H1 (cell line): ENCODE data around the gene CLDN2. TPM values are rescaled to one million over a fixed set of nuclear protein-coding genes. Genes with fewer than 3 reads are reported as not detected.

Experiments used
- CTCF ChIA-PET: fragments of 300-600 bp; sonication (Branson Sonifier 250); formaldehyde crosslinking; loops from one replicate; lab custom pipeline; 2021; ENCODE audit not compliant: partially characterized antibody; lab: Charles Lee
- POLR2A ChIA-PET: fragments of 300-600 bp; sonication (Branson Sonifier 250); formaldehyde crosslinking; loops from one replicate; lab custom pipeline; 2021; ENCODE audit warnings: inconsistent platforms; ENCODE audit not compliant: partially characterized antibody; lab: Charles Lee
- DNase-seq, 2 experiments: peaks; one replicate each; pipeline versions ENCODE4 v3.0.0 to v3.0.0-alpha.2; 2010 to 2022; ENCODE audit warnings: low spot score in 2 of 2, low read depth in 1 of 2, mixed read lengths in 1 of 2
- FAIRE-seq: peaks from 2 replicates; lab custom pipeline; 2011; peaks lifted over from hg19 to GRCh38; lab: Jason Lieb, UNC
- H2AFZ ChIP-seq: 2 replicates; pipeline ENCODE4 v1.8.1; 2012; ENCODE audit warnings: low read length, inconsistent platforms
- H2AK5ac ChIP-seq: 2 replicates; pipeline ENCODE4 v1.6.1; 2013; ENCODE audit warnings: low read depth, low read length
- H2BK120ac ChIP-seq: replicated peaks from 2 replicates; pipeline ENCODE3; 2013; ENCODE audit warnings: low read depth, low read length, inconsistent platforms
- H2BK12ac ChIP-seq: 2 replicates; pipeline ENCODE4 v1.6.1; 2013; ENCODE audit warnings: low read depth, low read length
- H2BK15ac ChIP-seq: 2 replicates; pipeline ENCODE4 v1.6.1; 2013; ENCODE audit warnings: low read length
- H2BK20ac ChIP-seq: 2 replicates; pipeline ENCODE4 v1.6.1; 2013; ENCODE audit warnings: low read length
- H2BK5ac ChIP-seq: 2 replicates; pipeline ENCODE4 v1.6.1; 2013; ENCODE audit warnings: low read depth, low read length
- H3K14ac ChIP-seq: 2 replicates; pipeline ENCODE4 v1.6.1; 2013; ENCODE audit warnings: inconsistent platforms; ENCODE audit not compliant: insufficient read length
- H3K18ac ChIP-seq: 2 replicates; pipeline ENCODE4 v1.6.1; 2013; ENCODE audit warnings: low read length; ENCODE audit errors: extremely low read depth
- H3K23ac ChIP-seq: 2 replicates; pipeline ENCODE4 v1.6.1; 2013; ENCODE audit warnings: inconsistent platforms; ENCODE audit not compliant: insufficient read length
- H3K23me2 ChIP-seq: 2 replicates; pipeline ENCODE4 v1.6.1; 2013; ENCODE audit warnings: low read depth, low read length
- H3K27ac ChIP-seq: 2 replicates; pipeline ENCODE4 v1.6.1; 2011; ENCODE audit warnings: low read depth, low read length, inconsistent platforms
- H3K27me3 ChIP-seq, 4 experiments: replicated peaks in 1 of 4; 1 replicate in 1 of 4; 2 replicates in 3 of 4; pipeline versions ENCODE4 v1.6.1 to v1.8.1; 2011 to 2013; ENCODE audit warnings: low read length in 3 of 4, mild to moderate bottlenecking in 3 of 4, inconsistent platforms in 2 of 4, mixed read lengths in 2 of 4, moderate library complexity in 1 of 4; ENCODE audit not compliant: control insufficient read depth in 3 of 4, insufficient read depth in 3 of 4; ENCODE audit errors: extremely low read depth in 1 of 4
- H3K36me3 ChIP-seq, 4 experiments: 2 replicates each; pipeline versions ENCODE4 v1.6.1 to v1.8.1; 2011 to 2013; ENCODE audit warnings: mild to moderate bottlenecking in 4 of 4, low read length in 3 of 4, moderate library complexity in 2 of 4, control low read depth in 1 of 4, inconsistent platforms in 1 of 4; ENCODE audit not compliant: insufficient read depth in 4 of 4, control insufficient read depth in 2 of 4
- H3K4ac ChIP-seq: replicated peaks from 2 replicates; pipeline ENCODE3; 2013; ENCODE audit warnings: low read length, low read depth, mixed read lengths, inconsistent platforms; ENCODE audit not compliant: insufficient read length
- H3K4me1 ChIP-seq, 4 experiments: replicated peaks in 1 of 4; 1 replicate in 1 of 4; 2 replicates in 3 of 4; pipeline versions ENCODE4 v1.6.1 to v1.8.1; 2011 to 2013; ENCODE audit warnings: low read length in 3 of 4, inconsistent platforms in 2 of 4, mixed read lengths in 1 of 4; ENCODE audit not compliant: insufficient read depth in 4 of 4, control insufficient read depth in 3 of 4
- H3K4me2 ChIP-seq, 2 experiments: 2 replicates each; pipeline versions ENCODE4 v1.6.1 to v1.8.1; 2011 to 2013; ENCODE audit warnings: low read depth in 2 of 2, low read length in 2 of 2, control low read depth in 1 of 2, inconsistent platforms in 1 of 2, mild to moderate bottlenecking in 1 of 2; ENCODE audit not compliant: insufficient read depth in 1 of 2
- H3K4me3 ChIP-seq, 4 experiments: fragments of 200-600, 300-600 bp in 1 of 4; sonication (generic), shearing (Covaris generic), sonication (Bioruptor Twin) in 1 of 4; 2 replicates each; pipeline versions ENCODE4 v1.5.1 to v1.8.1; 2011 to 2016; ENCODE audit warnings: low read length in 4 of 4, low read depth in 3 of 4, control low read depth in 2 of 4, inconsistent platforms in 2 of 4, mild to moderate bottlenecking in 2 of 4, mixed read lengths in 1 of 4, moderate library complexity in 1 of 4; ENCODE audit not compliant: insufficient read depth in 2 of 4; ENCODE audit errors: extremely low read depth in 1 of 4
- H3K56ac ChIP-seq: replicated peaks from 2 replicates; pipeline ENCODE3; 2013; ENCODE audit warnings: low read depth, mild to moderate bottlenecking, mixed read lengths, low read length, inconsistent platforms; ENCODE audit not compliant: insufficient read length
- H3K79me1 ChIP-seq: 2 replicates; pipeline ENCODE4 v1.6.1; 2013; ENCODE audit warnings: low read depth, low read length, control low read depth
- H3K79me2 ChIP-seq, 2 experiments: 2 replicates each; pipeline versions ENCODE4 v1.6.1 to v1.8.1; 2012 to 2013; ENCODE audit warnings: low read length in 2 of 2, mild to moderate bottlenecking in 2 of 2, inconsistent platforms in 1 of 2; ENCODE audit not compliant: insufficient read depth in 2 of 2, control insufficient read depth in 1 of 2
- H3K9ac ChIP-seq, 4 experiments: replicated peaks in 1 of 4; 1 replicate in 1 of 4; 2 replicates in 3 of 4; pipeline versions ENCODE4 v1.6.1 to v1.8.1; 2011 to 2013; ENCODE audit warnings: low read depth in 3 of 4, low read length in 3 of 4, control low read depth in 2 of 4, mild to moderate bottlenecking in 2 of 4, moderate library complexity in 2 of 4, inconsistent platforms in 1 of 4; ENCODE audit errors: extremely low read depth in 1 of 4
- H3K9me3 ChIP-seq, 2 experiments: 2 replicates each; pipeline versions ENCODE4 v1.6.1 to v1.8.1; 2012 to 2013; ENCODE audit warnings: mild to moderate bottlenecking in 2 of 2, moderate library complexity in 2 of 2, control low read depth in 1 of 2, inconsistent platforms in 1 of 2, low read depth in 1 of 2, low read length in 1 of 2, mixed read lengths in 1 of 2; ENCODE audit not compliant: insufficient read depth in 2 of 2
- H4K20me1 ChIP-seq, 2 experiments: replicated peaks in 1 of 2; 2 replicates each; pipeline versions ENCODE3 to v1.8.1; 2011 to 2013; ENCODE audit warnings: inconsistent platforms in 2 of 2, low read length in 2 of 2, mild to moderate bottlenecking in 1 of 2; ENCODE audit not compliant: insufficient read depth in 2 of 2, control insufficient read depth in 1 of 2
- H4K5ac ChIP-seq: 2 replicates; pipeline ENCODE4 v1.6.1; 2013; ENCODE audit warnings: low read length, low read depth, mixed read lengths, inconsistent platforms; ENCODE audit not compliant: insufficient read length
- H4K8ac ChIP-seq: 2 replicates; pipeline ENCODE4 v1.8.0; 2013; ENCODE audit warnings: mild to moderate bottlenecking, moderate library complexity, low read length, inconsistent platforms; ENCODE audit not compliant: insufficient read depth; ENCODE audit errors: extremely low read depth
- H4K91ac ChIP-seq: replicated peaks from 2 replicates; pipeline ENCODE3; 2013; ENCODE audit warnings: low read length, mixed read lengths, inconsistent platforms; ENCODE audit not compliant: insufficient read length
- CBX8 ChIP-seq: fragments of 300-800, 300-1000 bp; sonication (generic); IDR thresholded peaks from 2 replicates; pipeline ENCODE4 v1.7.1; 2016; ENCODE audit warnings: low read depth, low read length, borderline replicate concordance
- WGBS, 2 experiments: shearing (Covaris generic) in 1 of 2; methylation state at CpG; one replicate each; pipeline versions ENCODE4 v1.1.6 to v1.1.7; 2013 to 2015; ENCODE audit warnings: low lambda C conversion rate in 2 of 2, mixed read lengths in 2 of 2, inconsistent platforms in 1 of 2, low coverage in 1 of 2, missing lambda C conversion rate in 1 of 2; ENCODE audit not compliant: insufficient replicate concordance in 2 of 2, insufficient coverage in 1 of 2, insufficient read length in 1 of 2; ENCODE audit errors: extremely low coverage in 1 of 2, missing lambda C conversion rate in 1 of 2; 5-methylcytosine and 5-hydroxymethylcytosine counted together
- polyA plus RNA-seq, 7 experiments: library from polyadenylated mRNA; depleted of rRNA in 3 of 7; stranded (reverse) in 5 of 7; unstranded in 2 of 7; fragments of >200 nt in 5 of 7; fragments of 200-250 nt in 2 of 7; gene quantifications; 1 replicate in 5 of 7; 2 replicates in 1 of 7; 4 replicates in 1 of 7; pipeline versions ENCODE4 v1.2.1 to v1.2.3, GENCODE V29; 2011 to 2013; ENCODE audit warnings: missing spikeins in 2 of 7, mixed read lengths in 2 of 7
- total RNA-seq: library from RNA; stranded (reverse); fragmentation: NEBNext Ultra II Directional; extraction: Animal tissue kit (Norgen Biotek cat#: 25700); gene quantifications from 2 replicates; pipeline ENCODE4 v1.2.1, GENCODE V29; 2021

CLDN2 gene
- total and polyA plus RNA-seq, 2 of the 8 experiments (the other 6 are each of a cell fraction or from before 2014, with no cell fraction given), result 0.02 TPM; not detected in 1

DNA sequence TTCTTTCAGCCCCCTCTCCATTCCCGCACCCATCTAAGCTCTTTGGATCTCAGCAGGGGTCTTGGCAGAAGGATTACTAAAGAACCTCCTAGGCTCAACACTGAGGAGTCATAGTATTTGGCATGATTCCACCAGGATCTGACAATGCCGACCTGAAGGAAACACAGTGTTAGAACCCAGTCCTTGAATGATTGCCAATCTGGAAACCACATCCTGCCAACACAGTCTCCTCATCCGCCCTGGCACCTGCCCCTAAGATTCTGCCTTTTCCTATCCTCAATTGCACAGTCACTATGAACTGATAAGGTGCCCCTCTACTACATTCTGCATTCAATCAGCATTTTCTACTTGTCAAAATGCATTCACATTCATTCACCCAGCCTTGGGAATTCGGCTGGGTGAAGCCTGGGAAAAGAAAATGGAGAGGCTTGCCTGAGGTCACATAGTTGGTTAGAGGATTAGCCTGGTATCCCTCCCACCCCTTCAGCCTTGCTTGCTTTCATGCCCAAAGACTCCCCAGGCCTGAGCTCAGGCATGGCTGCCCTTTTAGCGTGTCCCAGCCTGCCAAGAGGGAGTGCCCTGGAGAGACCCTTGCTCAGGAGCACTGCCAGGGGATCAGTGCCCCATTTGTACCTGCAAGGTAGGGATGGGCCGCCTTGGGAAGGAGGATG, 2.2 kb upstream of the CLDN2 start:
- H3K79me2 ChIP-seq, result no peaks in the 10 kb centered on the region
- 87% methylated on average over 4 of the region's 6 CpGs; no CpG with 5 or more reads in 1 of the 2 experiments for WGBS, 2 experiments
- H2BK5ac ChIP-seq, result no peak overlapping the region
- FAIRE-seq, result no peak
- no peak overlapping the region for H2BK15ac ChIP-seq
- no peak overlapping the region for H3K56ac ChIP-seq
- H3K23ac ChIP-seq, result no peak overlapping the region
- H3K18ac ChIP-seq, result no peak overlapping the region
- no peak overlapping the region for H3K4me3 ChIP-seq
- H3K9me3 ChIP-seq, result no peaks in the 10 kb centered on the region
- no peaks in the 10 kb centered on the region for H3K23me2 ChIP-seq
- H3K4ac ChIP-seq, result no peak overlapping the region
- H3K9ac ChIP-seq, result no peak overlapping the region
- H2BK20ac ChIP-seq, result no peak overlapping the region
- peaks cover 0 to 8% (median 0%) of the 10 kb centered on the region in 4 experiments; a peak in 2 of 7 replicates for H3K4me1 ChIP-seq
- no peak for TF ChIP-seq CBX8
- no peak overlapping the region for H4K91ac ChIP-seq
- H4K5ac ChIP-seq, result no peak overlapping the region
- H4K8ac ChIP-seq, result no peak overlapping the region
- no peak overlapping the region for H3K4me2 ChIP-seq
- no peaks in the 10 kb centered on the region for H3K36me3 ChIP-seq
- POLR2A ChIA-PET, result no interaction called here
- CTCF ChIA-PET, result interaction anchor here (0.9 kb wide), 1 partner anchor 24 kb away, joined by 3 read pairs; no protein-coding TSS in a partner anchor
- H2BK120ac ChIP-seq, result no peak overlapping the region
- no peaks in the 10 kb centered on the region for H3K27me3 ChIP-seq
- H2BK12ac ChIP-seq, result no peak overlapping the region
- no peaks in the 10 kb centered on the region for H4K20me1 ChIP-seq
- DNase-seq, result no peak
- no peak overlapping the region for H3K14ac ChIP-seq
- no peak overlapping the region for H2AFZ ChIP-seq
- H3K27ac ChIP-seq, result no peak overlapping the region
- no peaks in the 10 kb centered on the region for H3K79me1 ChIP-seq
- no peak overlapping the region for H2AK5ac ChIP-seq
